B cell (primary cell): ENCODE measurements around the gene CCNC.

Experiments
- CTCF ChIP-seq: fragments of 200-600 bp; IDR thresholded peaks from one replicate; pipeline ENCODE4 v1.8.0; 2022; ENCODE audit warnings: antibody characterized with exemption, mild to moderate bottlenecking
- EZH2 ChIP-seq: IDR thresholded peaks from 2 replicates; pipeline ENCODE4 v1.6.1; 2012; ENCODE audit warnings: borderline replicate concordance, low read depth, mild to moderate bottlenecking, moderate library complexity, low read length; ENCODE audit not compliant: insufficient read depth, poor library complexity, severe bottlenecking

- TF ChIP-seq CTCF (no peak), EZH2 (no peak)
Observed at GRCh38 chr6:99611148-99611547, 42.7 kb upstream of the CCNC start.
